MCF 10A (cell line): ENCODE measurements around the gene GAD1. TPM values are rescaled to one million over a fixed set of nuclear protein-coding genes. Genes with fewer than 3 reads are reported as not detected.

Experiments
- BruUV-seq: library from RNA; stranded (reverse); fragments of 400-500 nt; replicated peaks from 2 replicates; lab custom pipeline; 2021; lab: Mats Ljungman, UMichigan
- CTCF ChIA-PET: fragments of 300-600 bp; sonication (Branson Sonifier 250); formaldehyde crosslinking; extraction: SDS; loops from one replicate; lab custom pipeline; 2021; ENCODE audit warnings: antibody characterized with exemption, inconsistent platforms; lab: Yijun Ruan, JAX
- POLR2A ChIA-PET: fragments of 300-600, 350-650 bp; sonication (Branson Sonifier 250); formaldehyde crosslinking; extraction: SDS; loops from one replicate; lab custom pipeline; 2020; ENCODE audit warnings: antibody characterized with exemption, inconsistent platforms; lab: Yijun Ruan, JAX
- DNase-seq: peaks from one replicate; pipeline ENCODE4 v3.0.0-alpha.2; 2018; ENCODE audit not compliant: unreplicated experiment
- H3K27ac Mint-ChIP-seq: one replicate; pipeline ENCODE4 v1.8.0; 2022; ENCODE audit warnings: mild to moderate bottlenecking, low read depth, mixed read lengths; ENCODE audit not compliant: unreplicated experiment
- H3K27me3 Mint-ChIP-seq: one replicate; pipeline ENCODE4 v1.8.0; 2022; ENCODE audit warnings: mixed read lengths; ENCODE audit not compliant: insufficient read depth, unreplicated experiment
- H3K36me3 Mint-ChIP-seq: one replicate; pipeline ENCODE4 v1.8.0; 2022; ENCODE audit warnings: mild to moderate bottlenecking, moderate library complexity, mixed read lengths; ENCODE audit not compliant: insufficient read depth, unreplicated experiment
- H3K4me1 Mint-ChIP-seq: one replicate; pipeline ENCODE4 v1.8.0; 2022; ENCODE audit warnings: mixed read lengths; ENCODE audit not compliant: insufficient read depth, unreplicated experiment
- H3K4me3 Mint-ChIP-seq: one replicate; pipeline ENCODE4 v1.8.0; 2022; ENCODE audit warnings: mild to moderate bottlenecking, moderate library complexity, mixed read lengths; ENCODE audit not compliant: unreplicated experiment
- H3K9me3 Mint-ChIP-seq: one replicate; pipeline ENCODE4 v1.8.0; 2022; ENCODE audit warnings: mixed read lengths; ENCODE audit not compliant: unreplicated experiment
- CTCF ChIP-seq: fragments of 200-600 bp; IDR thresholded peaks from one replicate; pipeline ENCODE4 v1.8.0; 2022; ENCODE audit warnings: antibody characterized with exemption, mild to moderate bottlenecking; ENCODE audit not compliant: unreplicated experiment
- intact Hi-C: fragments of 100-400 bp; cut with micrococcal nuclease; formaldehyde crosslinking; loops from 2 replicates; pipeline ENCODE4 v1.14.1; 2022
- total RNA-seq: library from RNA; stranded (reverse); gene quantifications from 2 replicates; pipeline ENCODE4 v1.2.3, GENCODE V29; 2022

The GAD1 gene
- total RNA-seq, 1 experiment from 2014 or later: 2.5 TPM

GRCh38 chr2:170830166-170830565 lies 13.5 kb downstream of the GAD1 start:
- ChIA-PET CTCF (interaction anchor here (0.6 to 2.1 kb wide), 4 partner anchors 13 to 126 kb away, joined by 3 to 9 read pairs (median 4); no protein-coding TSS in a partner anchor), POLR2A (no interaction called here)
- H3K36me3 Mint-ChIP-seq: peaks cover 6% of the 10 kb centered on the region
- no peak overlapping the region for H3K27ac Mint-ChIP-seq
- no peak for TF ChIP-seq CTCF
- no peaks in the 10 kb centered on the region for H3K4me1 Mint-ChIP-seq
- intact Hi-C loops: no loop called here
- no peak overlapping the region for H3K4me3 Mint-ChIP-seq
- DNase-seq: no peak
- peaks cover 34% of the 10 kb centered on the region for H3K27me3 Mint-ChIP-seq
- H3K9me3 Mint-ChIP-seq: no peaks in the 10 kb centered on the region
- BruUV-seq: no TSS peak

GRCh38 chr2:170831115-170831514 lies 14.4 kb downstream of the GAD1 start:
- Mint-ChIP-seq H3K27ac (no peak overlapping the region), H3K4me3 (no peak overlapping the region), H3K4me1 (no peaks in the 10 kb centered on the region), H3K36me3 (peaks cover 6% of the 10 kb centered on the region), H3K27me3 (peaks cover 33% of the 10 kb centered on the region), H3K9me3 (no peaks in the 10 kb centered on the region)
- DNase-seq: no peak
- BruUV-seq: no TSS peak
- intact Hi-C loops: no loop called here
- ChIA-PET POLR2A (no interaction called here), CTCF (no interaction called here)
- no peak for TF ChIP-seq CTCF

- CTCF ChIA-PET: interaction anchor here (1.4 to 2.3 kb wide), 2 partner anchors 19 to 37 kb away, joined by 4 to 8 read pairs; partner anchors contain the start of gene GAD1
- intact Hi-C loops: no loop called here
- H3K36me3 Mint-ChIP-seq: peaks cover 6% of the 10 kb centered on the region
These were observed 19.3 kb downstream of the GAD1 start for GRCh38 chr2:170836027-170836426.

GRCh38 chr2:170840717-170841210 lies 24.1 kb downstream of the GAD1 start:
- POLR2A ChIA-PET: no interaction called here
- Mint-ChIP-seq H3K9me3 (no peaks in the 10 kb centered on the region), H3K4me1 (peaks cover 13% of the 10 kb centered on the region), H3K27ac (no peak overlapping the region), H3K4me3 (no peak overlapping the region), H3K27me3 (no peaks in the 10 kb centered on the region), H3K36me3 (no peaks in the 10 kb centered on the region)
- intact Hi-C loops: no loop called here
- DNase-seq: no peak
- BruUV-seq: no TSS peak
- CTCF ChIA-PET: interaction anchor here (0.6 to 1.4 kb wide), 2 partner anchors 9 to 29 kb away, joined by 3 to 4 read pairs; no protein-coding TSS in a partner anchor
- TF ChIP-seq CTCF: no peak

More at GRCh38 chr2:170836027-170836426, 19.3 kb downstream of the GAD1 start:
- no peaks in the 10 kb centered on the region for H3K9me3 Mint-ChIP-seq
- BruUV-seq: no TSS peak
- H3K4me1 Mint-ChIP-seq: no peaks in the 10 kb centered on the region
- H3K4me3 Mint-ChIP-seq: no peak overlapping the region
- H3K27me3 Mint-ChIP-seq: no peaks in the 10 kb centered on the region
- no peak for DNase-seq
- POLR2A ChIA-PET: no interaction called here
- no peak overlapping the region for H3K27ac Mint-ChIP-seq
- no peak for TF ChIP-seq CTCF
